Osteocyte (in vitro differentiated cells): ENCODE results near the gene MYO15A. TPM values are rescaled to one million over a fixed set of nuclear protein-coding genes. Genes with fewer than 3 reads are reported as not detected.

Source experiments
- DNase-seq: peaks from one replicate; pipeline ENCODE4 v3.0.0; 2021; ENCODE audit warnings: mixed read lengths; ENCODE audit not compliant: unreplicated experiment; ENCODE audit errors: extremely low spot score
- H3K27ac Mint-ChIP-seq: one replicate; pipeline ENCODE4 v1.8.0; 2021; ENCODE audit warnings: mild to moderate bottlenecking, mixed read lengths; ENCODE audit not compliant: unreplicated experiment
- H3K27me3 Mint-ChIP-seq: one replicate; pipeline ENCODE4 v1.8.0; 2021; ENCODE audit warnings: mixed read lengths; ENCODE audit not compliant: unreplicated experiment
- H3K36me3 Mint-ChIP-seq: one replicate; pipeline ENCODE4 v1.8.0; 2021; ENCODE audit warnings: mixed read lengths; ENCODE audit not compliant: unreplicated experiment
- H3K4me1 Mint-ChIP-seq: one replicate; pipeline ENCODE4 v1.8.0; 2021; ENCODE audit warnings: mixed read lengths; ENCODE audit not compliant: unreplicated experiment
- H3K4me3 Mint-ChIP-seq: one replicate; pipeline ENCODE4 v1.8.0; 2021; ENCODE audit warnings: mild to moderate bottlenecking, moderate library complexity, mixed read lengths; ENCODE audit not compliant: unreplicated experiment
- H3K9me3 Mint-ChIP-seq: one replicate; pipeline ENCODE4 v1.8.0; 2021; ENCODE audit warnings: mixed read lengths; ENCODE audit not compliant: unreplicated experiment
- total RNA-seq: library from RNA; stranded (reverse); gene quantifications from 2 replicates; pipeline ENCODE4 v1.2.1, GENCODE V29; 2021
- TF ChIP-seq, protein P1 (sequence below): fragments of 200-600 bp; sonication (generic); IDR thresholded peaks from 2 replicates; pipeline ENCODE4 v1.5.0; 2021; ENCODE audit warnings: antibody characterized with exemption, mild to moderate bottlenecking, moderate library complexity

The MYO15A gene
- total RNA-seq, 1 donor from 2014 or later, result 0.21 TPM

DNA sequence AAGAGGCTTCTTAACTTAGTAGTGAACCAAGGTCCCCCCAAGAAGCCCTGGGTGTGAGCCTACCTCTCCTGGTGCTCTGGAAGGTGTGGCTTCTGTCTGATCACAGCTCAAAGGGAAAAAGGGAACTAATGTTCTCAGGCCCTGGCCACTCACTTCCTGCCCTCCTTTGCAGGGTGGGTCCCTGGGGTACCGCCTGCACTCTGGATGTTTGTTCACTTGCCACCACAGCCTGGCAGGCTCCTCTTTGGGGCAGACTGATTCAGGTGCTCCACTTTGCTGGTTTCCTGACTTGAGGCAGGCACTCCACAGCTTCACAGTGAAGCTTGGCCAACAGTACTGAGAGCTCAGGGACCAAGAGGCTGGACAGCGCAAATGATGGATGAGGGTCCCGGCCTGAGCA, 5.9 kb upstream of the MYO15A start:
- Mint-ChIP-seq H3K27me3 (no peaks in the 10 kb centered on the region), H3K36me3 (peaks cover 17% of the 10 kb centered on the region)
- TF ChIP-seq, protein P1, sequence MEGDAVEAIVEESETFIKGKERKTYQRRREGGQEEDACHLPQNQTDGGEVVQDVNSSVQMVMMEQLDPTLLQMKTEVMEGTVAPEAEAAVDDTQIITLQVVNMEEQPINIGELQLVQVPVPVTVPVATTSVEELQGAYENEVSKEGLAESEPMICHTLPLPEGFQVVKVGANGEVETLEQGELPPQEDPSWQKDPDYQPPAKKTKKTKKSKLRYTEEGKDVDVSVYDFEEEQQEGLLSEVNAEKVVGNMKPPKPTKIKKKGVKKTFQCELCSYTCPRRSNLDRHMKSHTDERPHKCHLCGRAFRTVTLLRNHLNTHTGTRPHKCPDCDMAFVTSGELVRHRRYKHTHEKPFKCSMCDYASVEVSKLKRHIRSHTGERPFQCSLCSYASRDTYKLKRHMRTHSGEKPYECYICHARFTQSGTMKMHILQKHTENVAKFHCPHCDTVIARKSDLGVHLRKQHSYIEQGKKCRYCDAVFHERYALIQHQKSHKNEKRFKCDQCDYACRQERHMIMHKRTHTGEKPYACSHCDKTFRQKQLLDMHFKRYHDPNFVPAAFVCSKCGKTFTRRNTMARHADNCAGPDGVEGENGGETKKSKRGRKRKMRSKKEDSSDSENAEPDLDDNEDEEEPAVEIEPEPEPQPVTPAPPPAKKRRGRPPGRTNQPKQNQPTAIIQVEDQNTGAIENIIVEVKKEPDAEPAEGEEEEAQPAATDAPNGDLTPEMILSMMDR, result no peak

DNA sequence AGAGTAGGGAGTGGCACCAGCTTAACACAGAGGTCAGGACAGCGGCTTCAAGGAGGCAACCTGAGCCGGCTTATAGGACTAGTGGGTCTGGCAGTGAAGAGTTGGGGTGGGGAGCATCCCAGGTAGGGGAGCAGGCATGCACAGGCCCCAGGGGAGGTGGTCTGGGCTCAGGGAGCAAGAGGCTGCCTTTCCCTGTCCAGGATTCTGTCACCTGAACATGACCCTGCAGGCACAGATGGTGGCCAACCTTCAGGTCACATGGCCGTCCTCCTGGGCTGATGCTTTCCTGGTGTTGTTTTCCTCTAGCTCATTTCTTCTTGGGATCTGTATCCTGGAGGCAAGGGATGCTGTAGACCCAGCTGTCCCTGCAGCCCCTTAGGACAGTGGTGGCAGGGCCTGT, 3.5 kb upstream of the MYO15A start:
- no peak for DNase-seq
- TF ChIP-seq, protein P1, result no peak
- H3K4me3 Mint-ChIP-seq, result no peak overlapping the region
- H3K9me3 Mint-ChIP-seq, result no peaks in the 10 kb centered on the region
- no peaks in the 10 kb centered on the region for H3K27me3 Mint-ChIP-seq
- H3K36me3 Mint-ChIP-seq, result peaks cover 9% of the 10 kb centered on the region
- no peak overlapping the region for H3K27ac Mint-ChIP-seq
- H3K4me1 Mint-ChIP-seq, result no peaks in the 10 kb centered on the region

More for the DNA sequence above, 5.9 kb upstream of the MYO15A start:
- no peak overlapping the region for H3K27ac Mint-ChIP-seq
- H3K9me3 Mint-ChIP-seq, result no peaks in the 10 kb centered on the region
- no peaks in the 10 kb centered on the region for H3K4me1 Mint-ChIP-seq
- no peak overlapping the region for H3K4me3 Mint-ChIP-seq
- no peak for DNase-seq

DNA sequence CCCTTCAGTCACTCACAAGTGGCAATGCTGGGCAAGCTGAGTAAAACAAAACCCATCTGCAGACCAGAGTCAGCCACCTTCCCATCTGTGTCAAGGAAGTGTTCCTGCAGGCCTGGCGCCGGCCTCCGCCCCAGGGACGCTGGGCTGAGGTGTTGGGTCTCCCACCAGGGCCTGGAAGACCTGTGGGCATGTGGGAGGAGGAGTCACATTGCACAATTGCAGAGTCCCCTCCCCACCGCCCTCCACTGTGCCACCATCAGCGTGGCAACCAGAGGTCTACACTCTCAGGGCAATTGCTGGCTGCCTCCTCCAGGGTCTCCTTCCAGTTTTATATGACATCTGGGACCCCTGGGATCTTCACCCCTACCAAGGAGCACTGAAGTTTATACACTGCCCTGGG, 3.0 kb upstream of the MYO15A start:
- Mint-ChIP-seq H3K4me3 (no peak overlapping the region), H3K27ac (no peak overlapping the region), H3K36me3 (peaks cover 4% of the 10 kb centered on the region), H3K27me3 (no peaks in the 10 kb centered on the region), H3K4me1 (no peaks in the 10 kb centered on the region), H3K9me3 (no peaks in the 10 kb centered on the region)
- no peak for DNase-seq
- TF ChIP-seq, protein P1, result no peak

DNA sequence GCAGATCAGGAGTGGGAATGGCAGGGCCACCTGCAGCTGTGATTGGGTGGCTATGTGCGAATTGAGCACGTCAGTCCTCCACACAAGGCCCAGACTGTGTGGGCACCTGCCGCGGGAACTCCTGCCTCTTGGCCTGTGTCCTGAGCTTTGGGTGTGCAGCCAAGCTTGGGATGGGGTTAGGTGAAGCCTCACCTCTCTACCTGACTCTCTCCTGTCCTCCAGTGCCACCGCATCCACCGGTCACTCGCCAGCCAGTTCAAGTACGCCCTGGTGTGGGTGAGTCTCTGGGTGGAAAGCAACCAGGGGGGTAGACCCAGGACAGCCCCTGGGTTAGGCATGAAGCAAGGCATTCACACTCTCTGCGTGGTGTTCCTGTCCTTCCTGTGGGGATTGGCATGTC, 2.3 kb upstream of the MYO15A start:
- DNase-seq, result no peak
- no peaks in the 10 kb centered on the region for H3K27me3 Mint-ChIP-seq
- no peaks in the 10 kb centered on the region for H3K4me1 Mint-ChIP-seq
- H3K36me3 Mint-ChIP-seq, result peaks cover 4% of the 10 kb centered on the region
- no peaks in the 10 kb centered on the region for H3K9me3 Mint-ChIP-seq
- TF ChIP-seq, protein P1, result no peak
- H3K27ac Mint-ChIP-seq, result no peak overlapping the region
- no peak overlapping the region for H3K4me3 Mint-ChIP-seq

DNA sequence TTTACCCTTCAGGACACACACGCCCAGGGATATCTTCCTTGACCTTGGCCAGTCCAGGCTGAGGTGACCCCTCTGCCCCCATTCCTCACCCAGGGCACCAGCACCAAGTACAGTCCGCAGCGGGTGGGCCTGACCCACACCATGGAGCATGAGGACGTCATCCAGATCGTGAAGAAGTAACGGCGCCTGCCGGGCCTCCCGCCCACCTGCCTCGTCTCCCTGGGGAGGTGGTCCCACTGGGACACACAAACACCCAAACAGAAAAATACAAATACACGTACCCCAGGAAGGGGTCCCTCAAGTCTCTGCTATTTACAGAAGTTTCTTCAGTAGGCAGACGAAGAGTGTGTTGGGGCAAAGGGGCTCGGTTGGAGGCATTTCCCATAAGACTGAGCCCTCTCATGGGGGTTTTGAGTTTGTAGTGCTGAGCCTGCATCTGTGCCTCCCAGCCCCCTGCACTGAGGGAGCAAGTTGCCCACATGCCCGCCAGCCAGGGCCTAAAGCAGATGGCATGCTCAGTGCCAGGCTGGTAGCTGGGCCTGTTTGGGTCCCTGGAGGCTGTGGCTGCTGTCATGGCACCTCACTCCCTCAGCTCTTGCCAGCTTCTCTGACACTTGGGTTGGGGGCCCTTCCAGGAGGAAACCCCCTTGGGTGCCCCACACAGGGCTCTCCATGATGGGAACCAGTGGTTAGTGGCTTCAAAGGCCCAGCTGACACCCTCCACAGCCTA, 1.3 kb upstream of the MYO15A start:
- Mint-ChIP-seq H3K9me3 (no peaks in the 10 kb centered on the region), H3K27ac (no peak overlapping the region), H3K4me1 (no peaks in the 10 kb centered on the region), H3K27me3 (no peaks in the 10 kb centered on the region), H3K4me3 (no peak overlapping the region), H3K36me3 (peaks cover 4% of the 10 kb centered on the region)
- TF ChIP-seq, protein P1, result no peak
- no peak for DNase-seq
